SJSA1 (cell line): Measurements from ENCODE around the gene LYPD6B. TPM values are rescaled to one million over a fixed set of nuclear protein-coding genes. Genes with fewer than 3 reads are reported as not detected.
"Not testable (repeated sequence)": the region's sequence is repeated elsewhere in the genome, so short reads cannot be mapped to it uniquely, and the experiment has no call there.

Experiments
- DNase-seq, 2 experiments: peaks; one replicate each; pipeline ENCODE4 v3.0.0-alpha.2; 2015 to 2020; ENCODE audit warnings: low spot score in 2 of 2, low read depth in 1 of 2
- H3K27ac ChIP-seq: fragments of 250-450 bp; sonication (Bioruptor Pico); 2 replicates; pipeline ENCODE4 v1.5.1; 2020; ENCODE audit warnings: mild to moderate bottlenecking, moderate library complexity
- H3K27me3 ChIP-seq: fragments of 250-450 bp; sonication (Bioruptor Pico); replicated peaks from 2 replicates; pipeline ENCODE4 v1.5.1; 2020; ENCODE audit warnings: mild to moderate bottlenecking, moderate library complexity
- H3K36me3 ChIP-seq: fragments of 250-450 bp; sonication (Bioruptor Pico); 2 replicates; pipeline ENCODE4 v1.5.1; 2020; ENCODE audit warnings: mild to moderate bottlenecking
- H3K4me1 ChIP-seq: fragments of 250-450 bp; sonication (Bioruptor Pico); replicated peaks from 2 replicates; pipeline ENCODE4 v1.6.1; 2021; ENCODE audit warnings: mild to moderate bottlenecking
- H3K4me3 ChIP-seq: fragments of 250-450 bp; sonication (Bioruptor Pico); 2 replicates; pipeline ENCODE4 v1.5.1; 2020; ENCODE audit warnings: mild to moderate bottlenecking
- H3K9me3 ChIP-seq: fragments of 250-450 bp; sonication (Bioruptor Pico); replicated peaks from 2 replicates; pipeline ENCODE4 v1.5.1; 2020; ENCODE audit warnings: mild to moderate bottlenecking
- total RNA-seq: library from RNA; depleted of rRNA; stranded (reverse); fragments of >200 nt; shearing (Covaris generic); gene quantifications from 2 replicates; pipeline ENCODE4 v1.2.3, GENCODE V29; 2014; rRNA removed

LYPD6B gene
- total RNA-seq, 1 experiment from 2014 or later: 35.7 TPM

GRCh38 chr2:149225446-149225845 is 186.9 kb downstream of the LYPD6B start:
- H3K9me3 ChIP-seq: no peaks in the 10 kb centered on the region
- no peaks in the 10 kb centered on the region for H3K36me3 ChIP-seq
- H3K27me3 ChIP-seq: no peaks in the 10 kb centered on the region; the same call in 1 of the 2 replicates
- no peak overlapping the region for H3K4me3 ChIP-seq
- H3K27ac ChIP-seq: no peak overlapping the region
- H3K4me1 ChIP-seq: no peaks in the 10 kb centered on the region
- DNase-seq: no peak

GRCh38 chr2:149226790-149227189 is 188.3 kb downstream of the LYPD6B start:
- H3K4me3 ChIP-seq: no peak overlapping the region
- no peaks in the 10 kb centered on the region for H3K9me3 ChIP-seq
- H3K4me1 ChIP-seq: no peaks in the 10 kb centered on the region
- H3K27me3 ChIP-seq: no peaks in the 10 kb centered on the region; the same call in 1 of the 2 replicates
- no peak overlapping the region for H3K27ac ChIP-seq
- no peaks in the 10 kb centered on the region for H3K36me3 ChIP-seq
- no peak for DNase-seq

GRCh38 chr2:149235816-149236375 is 197.4 kb downstream of the LYPD6B start:
- no peak for DNase-seq
- H3K27me3 ChIP-seq: no peaks in the 10 kb centered on the region; the same call in 1 of the 2 replicates
- no peak overlapping the region for H3K4me3 ChIP-seq
- H3K36me3 ChIP-seq: no peaks in the 10 kb centered on the region
- no peaks in the 10 kb centered on the region for H3K9me3 ChIP-seq
- no peak overlapping the region for H3K27ac ChIP-seq
- H3K4me1 ChIP-seq: no peaks in the 10 kb centered on the region

GRCh38 chr2:149236410-149236809 is 197.9 kb downstream of the LYPD6B start:
- no peak overlapping the region for H3K27ac ChIP-seq
- no peak for DNase-seq
- H3K36me3 ChIP-seq: no peaks in the 10 kb centered on the region
- no peaks in the 10 kb centered on the region for H3K4me1 ChIP-seq
- no peaks in the 10 kb centered on the region; the same call in 1 of the 2 replicates for H3K27me3 ChIP-seq
- no peak overlapping the region for H3K4me3 ChIP-seq
- H3K9me3 ChIP-seq: no peaks in the 10 kb centered on the region

- H3K27me3 ChIP-seq: no peaks in the 10 kb centered on the region
- H3K27ac ChIP-seq: no peak overlapping the region
- H3K4me3 ChIP-seq: no peak overlapping the region
- no peaks in the 10 kb centered on the region for H3K36me3 ChIP-seq
- H3K4me1 ChIP-seq: no peaks in the 10 kb centered on the region
- no peak for DNase-seq
- no peaks in the 10 kb centered on the region for H3K9me3 ChIP-seq
These were observed 207.7 kb downstream of the LYPD6B start for GRCh38 chr2:149246186-149246585.

- not testable (repeated sequence) for H3K27me3 ChIP-seq, DNase-seq, H3K27ac ChIP-seq, H3K9me3 ChIP-seq, H3K4me3 ChIP-seq, H3K36me3 ChIP-seq, H3K4me1 ChIP-seq
These were observed 212.9 kb downstream of the LYPD6B start for GRCh38 chr2:149251436-149251835.

GRCh38 chr2:149256877-149257276 is 218.4 kb downstream of the LYPD6B start:
- not testable (repeated sequence) for H3K9me3 ChIP-seq, DNase-seq, H3K4me3 ChIP-seq, H3K27ac ChIP-seq, H3K36me3 ChIP-seq, H3K27me3 ChIP-seq, H3K4me1 ChIP-seq

- Histone ChIP-seq H3K27me3 (peaks cover 7% of the 10 kb centered on the region), H3K36me3 (no peaks in the 10 kb centered on the region), H3K27ac (no peak overlapping the region), H3K4me3 (no peak overlapping the region), H3K9me3 (no peaks in the 10 kb centered on the region), H3K4me1 (no peaks in the 10 kb centered on the region)
- no peak for DNase-seq
These were observed 220.0 kb downstream of the LYPD6B start for GRCh38 chr2:149258531-149258930.

GRCh38 chr2:149259136-149259535 is 220.6 kb downstream of the LYPD6B start:
- Histone ChIP-seq H3K27me3 (peaks cover 7% of the 10 kb centered on the region), H3K9me3 (no peaks in the 10 kb centered on the region), H3K36me3 (no peaks in the 10 kb centered on the region), H3K4me1 (no peaks in the 10 kb centered on the region), H3K4me3 (no peak overlapping the region), H3K27ac (no peak overlapping the region)
- no peak for DNase-seq

- Histone ChIP-seq H3K36me3 (no peaks in the 10 kb centered on the region), H3K27me3 (peaks cover 7% of the 10 kb centered on the region; the same call in 1 of the 2 replicates), H3K4me1 (no peaks in the 10 kb centered on the region), H3K27ac (no peak overlapping the region), H3K4me3 (no peak overlapping the region), H3K9me3 (no peaks in the 10 kb centered on the region)
- no peak for DNase-seq
These were observed 223.2 kb downstream of the LYPD6B start for GRCh38 chr2:149261692-149262091.

Other genes with a start within 250 kb of the LYPD6B start
- gene KIF5C, start 163.5 kb upstream of the LYPD6B start, total RNA-seq: 0.11 TPM in 1 of 2 replicates, not detected in the other